Measurements from ENCODE around the gene APBB3. TPM values are rescaled to one million over a fixed set of nuclear protein-coding genes. Genes with fewer than 3 reads are reported as not detected.

Gene APBB3
- polyA plus RNA-seq, 3 donors: 4.9 to 211 (median 7.4) TPM

DNA sequence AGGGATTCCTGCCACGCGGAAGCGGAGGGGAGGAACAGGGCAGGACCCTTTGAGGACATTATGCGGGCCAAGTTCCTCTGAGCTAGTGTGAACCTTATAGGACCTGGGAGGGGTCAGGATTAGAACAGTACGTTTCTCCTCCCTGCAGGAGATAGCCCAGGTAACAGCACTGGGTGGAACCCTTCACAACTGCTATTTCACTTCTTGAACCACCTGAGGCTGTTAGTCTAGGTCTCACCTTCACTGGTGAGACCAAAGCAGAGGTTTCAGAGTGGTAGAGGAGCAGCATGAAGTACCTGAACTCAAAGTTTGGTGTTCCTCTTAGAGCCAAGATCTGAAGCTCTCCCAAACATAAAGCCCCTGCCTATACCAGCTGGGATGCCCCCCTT, 16.1 kb downstream of the APBB3 start:
- 0% methylated on average over 3 of the region's 5 CpGs for WGBS (ENCODE audit: insufficient coverage)
- Histone ChIP-seq H3K4me2 (replicated peaks; ENCODE audit: extremely low read depth, low read length, poor library complexity, severe bottlenecking) (peak overlapping the region; percentile 85), H3K36me3 (replicated peaks in 1 of 2; ENCODE audit: control insufficient read depth in 1 of 2, insufficient read depth in 2 of 2, low read length in 2 of 2) (peaks cover 27 to 51% of the 10 kb centered on the region in 2 donors), H3K27me3 (ENCODE audit: control insufficient read depth in 2 of 2, insufficient read depth in 2 of 2, low read length in 2 of 2) (no peaks in the 10 kb centered on the region), H3K79me2 (ENCODE audit: insufficient read depth, low read length) (peaks cover 52% of the 10 kb centered on the region), H4K20me1 (ENCODE audit: insufficient read depth, low read length) (peaks cover 43% of the 10 kb centered on the region), H3K9me3 (replicated peaks in 1 of 2; ENCODE audit: control insufficient read depth in 1 of 2, insufficient read depth in 1 of 2, low read length in 2 of 2) (no peaks in the 10 kb centered on the region), H3K4me3 (replicated peaks in 1 of 3; ENCODE audit: low read depth in 2 of 3, low read length in 3 of 3) (peak overlapping the region; percentile 36 to 76 (median 69)), H3K9ac (ENCODE audit: insufficient read depth, low read length, poor library complexity, severe bottlenecking) (peak overlapping the region; percentile 76), H2AFZ (ENCODE audit: insufficient read depth, low read depth, low read length, poor library complexity, severe bottlenecking) (peak overlapping the region; percentile 9), H3K27ac (ENCODE audit: low read depth in 1 of 2, low read length in 2 of 2) (peak overlapping the region; percentile 91 to 98), H3K4me1 (ENCODE audit: control insufficient read depth in 1 of 2, insufficient read depth in 2 of 2, low read length in 2 of 2) (peaks cover 39 to 55% of the 10 kb centered on the region in 2 donors)
- TF ChIP-seq, protein P1, sequence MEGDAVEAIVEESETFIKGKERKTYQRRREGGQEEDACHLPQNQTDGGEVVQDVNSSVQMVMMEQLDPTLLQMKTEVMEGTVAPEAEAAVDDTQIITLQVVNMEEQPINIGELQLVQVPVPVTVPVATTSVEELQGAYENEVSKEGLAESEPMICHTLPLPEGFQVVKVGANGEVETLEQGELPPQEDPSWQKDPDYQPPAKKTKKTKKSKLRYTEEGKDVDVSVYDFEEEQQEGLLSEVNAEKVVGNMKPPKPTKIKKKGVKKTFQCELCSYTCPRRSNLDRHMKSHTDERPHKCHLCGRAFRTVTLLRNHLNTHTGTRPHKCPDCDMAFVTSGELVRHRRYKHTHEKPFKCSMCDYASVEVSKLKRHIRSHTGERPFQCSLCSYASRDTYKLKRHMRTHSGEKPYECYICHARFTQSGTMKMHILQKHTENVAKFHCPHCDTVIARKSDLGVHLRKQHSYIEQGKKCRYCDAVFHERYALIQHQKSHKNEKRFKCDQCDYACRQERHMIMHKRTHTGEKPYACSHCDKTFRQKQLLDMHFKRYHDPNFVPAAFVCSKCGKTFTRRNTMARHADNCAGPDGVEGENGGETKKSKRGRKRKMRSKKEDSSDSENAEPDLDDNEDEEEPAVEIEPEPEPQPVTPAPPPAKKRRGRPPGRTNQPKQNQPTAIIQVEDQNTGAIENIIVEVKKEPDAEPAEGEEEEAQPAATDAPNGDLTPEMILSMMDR (IDR thresholded peaks at IDR 0.05): no peak
- peaks cover 54 to 69% of the 10 kb centered on the region in 2 donors for H3K36me3 Mint-ChIP-seq
- intact Hi-C loops (cut with micrococcal nuclease): loop anchor here in 1 of 2 donors (5.0 to 10.0 kb wide), 2 partner anchors 89 to 143 kb away; partner anchors contain the start of genes ANKHD1 and TMCO6
- peaks cover 50% of the 10 kb centered on the region for H3K4me1 Mint-ChIP-seq
- H3K9me3 Mint-ChIP-seq: no peaks in the 10 kb centered on the region
- DNase-seq: no peak
- peak overlapping the region; percentile 95 to 99 (median 98) for H3K27ac Mint-ChIP-seq
- peak overlapping the region; percentile 86 to 94 for H3K4me3 Mint-ChIP-seq
- H3K27me3 Mint-ChIP-seq (ENCODE audit: low read depth in 3 of 3): no peaks in the 10 kb centered on the region

DNA sequence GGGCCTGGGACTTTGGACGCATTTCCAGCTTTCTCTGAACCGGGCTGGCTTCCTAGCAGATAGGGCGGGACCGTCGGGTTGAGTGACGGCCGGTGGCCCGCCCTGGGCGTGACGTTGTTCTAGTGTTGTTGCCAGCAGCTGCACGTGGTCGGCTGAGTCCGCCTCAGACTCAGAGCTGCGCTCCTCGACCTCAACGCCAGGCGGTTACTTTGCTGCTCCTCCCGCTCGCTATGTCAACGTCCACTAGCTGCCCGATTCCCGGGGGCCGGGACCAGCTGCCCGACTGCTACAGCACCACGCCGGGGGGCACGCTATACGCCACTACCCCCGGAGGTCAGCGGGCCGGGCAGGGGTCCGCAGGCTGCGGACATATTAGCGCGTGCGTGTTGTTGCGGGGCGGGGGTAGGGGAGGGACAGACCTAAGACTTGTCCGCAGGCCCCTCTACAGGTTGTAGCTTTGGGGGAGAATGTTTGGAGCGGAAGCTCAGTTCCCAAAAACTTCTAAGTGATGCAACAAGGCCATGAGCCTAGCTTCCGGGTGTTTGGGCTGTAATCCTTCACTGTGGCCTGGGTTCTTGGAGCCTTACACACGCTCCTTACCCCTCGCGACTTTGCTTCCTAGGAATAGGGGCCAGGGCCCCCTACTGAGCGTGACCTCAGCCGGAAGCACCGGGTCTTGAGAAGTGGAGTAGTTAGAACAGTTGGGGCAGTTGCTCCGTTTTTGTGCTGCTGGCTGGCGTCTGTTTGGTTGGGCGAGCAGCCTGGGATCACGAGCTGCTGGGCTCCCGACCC, 16.7 kb downstream of the APBB3 start, which contains the start of gene EIF4EBP3:
Gene EIF4EBP3, plus strand, starts transcription at position 155 of the 792 bp plus-strand sequence. Its CDS starts 76 bp downstream, at position 231.
- Mint-ChIP-seq H3K9me3 (no peaks in the 10 kb centered on the region), H3K36me3 (peaks cover 52 to 69% of the 10 kb centered on the region in 2 donors), H3K4me3 (peak within 1 kb of the TSS; percentile 86 to 94), H3K27me3 (ENCODE audit: low read depth in 3 of 3) (no peaks in the 10 kb centered on the region), H3K27ac (peak within 1 kb of the TSS; percentile 95 to 99 (median 98)), H3K4me1 (peaks cover 44% of the 10 kb centered on the region)
- Histone ChIP-seq H2AFZ (ENCODE audit: insufficient read depth, low read depth, low read length, poor library complexity, severe bottlenecking) (peak within 1 kb of the TSS; percentile 9), H3K27me3 (ENCODE audit: control insufficient read depth in 2 of 2, insufficient read depth in 2 of 2, low read length in 2 of 2) (no peaks in the 10 kb centered on the region), H3K79me2 (ENCODE audit: insufficient read depth, low read length) (peaks cover 46% of the 10 kb centered on the region), H4K20me1 (ENCODE audit: insufficient read depth, low read length) (peaks cover 37% of the 10 kb centered on the region), H3K9ac (ENCODE audit: insufficient read depth, low read length, poor library complexity, severe bottlenecking) (peak within 1 kb of the TSS; percentile 76), H3K9me3 (replicated peaks in 1 of 2; ENCODE audit: control insufficient read depth in 1 of 2, insufficient read depth in 1 of 2, low read length in 2 of 2) (no peaks in the 10 kb centered on the region), H3K36me3 (replicated peaks in 1 of 2; ENCODE audit: control insufficient read depth in 1 of 2, insufficient read depth in 2 of 2, low read length in 2 of 2) (peaks cover 31 to 57% of the 10 kb centered on the region in 2 donors), H3K27ac (ENCODE audit: low read depth in 1 of 2, low read length in 2 of 2) (peak within 1 kb of the TSS; percentile 91 to 98), H3K4me3 (replicated peaks in 1 of 3; ENCODE audit: low read depth in 2 of 3, low read length in 3 of 3) (peak within 1 kb of the TSS; percentile 36 to 76 (median 69)), H3K4me2 (replicated peaks; ENCODE audit: extremely low read depth, low read length, poor library complexity, severe bottlenecking) (peak within 1 kb of the TSS; percentile 85), H3K4me1 (ENCODE audit: control insufficient read depth in 1 of 2, insufficient read depth in 2 of 2, low read length in 2 of 2) (peaks cover 35 to 49% of the 10 kb centered on the region in 2 donors)
- 0% methylated on average over 49 of the region's 52 CpGs for WGBS (ENCODE audit: insufficient coverage)
- peak; percentile 96 to 97 (median 96) for DNase-seq
- intact Hi-C loops (cut with micrococcal nuclease): loop anchor here in 1 of 2 donors (5.0 to 10.0 kb wide), 2 partner anchors 90 to 143 kb away; partner anchors contain the start of genes ANKHD1 and TMCO6
- TF ChIP-seq, protein P1 (IDR thresholded peaks at IDR 0.05): peak; percentile 79
